HepG2 (cell line): ENCODE data around the gene SPAG9. TPM values are rescaled to one million over a fixed set of nuclear protein-coding genes. Genes with fewer than 3 reads are reported as not detected.

ENCODE experiments used
- ATF2 ChIP-seq: sonication (generic); formaldehyde crosslinking; IDR thresholded peaks from 2 replicates; pipeline ENCODE4 v1.4.0; 2020; ENCODE audit warnings: missing genetic modification reagents
- GMEB1 ChIP-seq: sonication (generic); formaldehyde crosslinking; IDR thresholded peaks from 2 replicates; pipeline ENCODE4 v1.5.1; 2020; ENCODE audit warnings: missing genetic modification reagents, mild to moderate bottlenecking, borderline replicate concordance
- KDM3A ChIP-seq: IDR thresholded peaks from 2 replicates; pipeline ENCODE4 v1.6.1; 2018; ENCODE audit warnings: low read depth, missing compliant biosample characterization
- MED13 ChIP-seq: sonication (generic); formaldehyde crosslinking; IDR thresholded peaks from 2 replicates; pipeline ENCODE4 v1.5.0; 2020; ENCODE audit warnings: missing genetic modification reagents
- SNAI1 ChIP-seq: sonication (generic); formaldehyde crosslinking; IDR thresholded peaks from 2 replicates; pipeline ENCODE4 v1.5.0; 2020; ENCODE audit warnings: mild to moderate bottlenecking, missing genetic modification reagents, borderline replicate concordance
- SRSF9 ChIP-seq: fragments of 200-400 bp; formaldehyde crosslinking; IDR thresholded peaks from 2 replicates; pipeline ENCODE4 v1.6.1; 2018; ENCODE audit warnings: borderline replicate concordance, mild to moderate bottlenecking, low read depth, low read length; ENCODE audit not compliant: insufficient read depth, poor library complexity, severe bottlenecking
- THYN1 ChIP-seq: sonication (generic); formaldehyde crosslinking; IDR thresholded peaks from 2 replicates; pipeline ENCODE4 v1.8.1; 2023; ENCODE audit warnings: low read depth, mild to moderate bottlenecking, moderate library complexity, missing genetic modification reagents, borderline replicate concordance
- ZFP36L1 ChIP-seq: sonication (generic); formaldehyde crosslinking; IDR thresholded peaks from 2 replicates; pipeline ENCODE4 v1.8.0; 2022; ENCODE audit warnings: mild to moderate bottlenecking, missing genetic modification reagents, moderate library complexity
- ZNF17 ChIP-seq: sonication (generic); formaldehyde crosslinking; IDR thresholded peaks from 2 replicates; pipeline ENCODE4 v1.5.0; 2020; ENCODE audit warnings: mild to moderate bottlenecking, missing genetic modification reagents
- ZNF446 ChIP-seq: sonication (generic); formaldehyde crosslinking; IDR thresholded peaks from 2 replicates; pipeline ENCODE4 v1.5.0; 2020; ENCODE audit warnings: mild to moderate bottlenecking, missing genetic modification reagents
- ZNF501 ChIP-seq: sonication (generic); formaldehyde crosslinking; IDR thresholded peaks from 2 replicates; pipeline ENCODE4 v1.5.1; 2020; ENCODE audit warnings: mild to moderate bottlenecking, moderate library complexity, missing genetic modification reagents
- ZNF552 ChIP-seq: sonication (generic); formaldehyde crosslinking; IDR thresholded peaks from 2 replicates; pipeline ENCODE4 v1.9.0; 2022; ENCODE audit warnings: missing genetic modification reagents, mild to moderate bottlenecking, borderline replicate concordance
- ZNF572 ChIP-seq: sonication (generic); formaldehyde crosslinking; IDR thresholded peaks from 2 replicates; pipeline ENCODE4 v1.5.1; 2020; ENCODE audit warnings: mild to moderate bottlenecking, missing genetic modification reagents
- ZNF598 ChIP-seq: sonication (generic); formaldehyde crosslinking; IDR thresholded peaks from 2 replicates; pipeline ENCODE4 v1.5.1; 2020; ENCODE audit warnings: mild to moderate bottlenecking, missing genetic modification reagents, borderline replicate concordance
- ZNF629 ChIP-seq: sonication (generic); formaldehyde crosslinking; conservative IDR thresholded peaks from 2 replicates; pipeline ENCODE4 v1.5.0; 2020; ENCODE audit warnings: missing genetic modification reagents
- polyA plus RNA-seq, 8 experiments: library from polyadenylated mRNA; depleted of rRNA in 3 of 8; stranded (reverse) in 7 of 8; unstranded in 1 of 8; fragments of >200 nt; fragmentation: Illumina TruSeq in 4 of 8; extraction: Trizol in 4 of 8; gene quantifications; 2 replicates each; pipeline versions ENCODE4 v1.2.1 to v1.2.3, GENCODE V29; 2011 to 2016; ENCODE audit warnings: low read depth in 4 of 8, missing spikeins in 1 of 8, mixed read lengths in 1 of 8; ENCODE audit not compliant: insufficient read depth in 1 of 8
- total RNA-seq, 5 experiments: library from RNA; depleted of rRNA; stranded (reverse); fragments of >200 nt; fragmentation: Illumina TruSeq; extraction: Trizol; gene quantifications; 2 replicates each; pipeline ENCODE4 v1.2.3, GENCODE V29; 2016; ENCODE audit warnings: low read depth in 1 of 5
- TF ChIP-seq, protein P1 (sequence below): sonication (generic); formaldehyde crosslinking; IDR thresholded peaks from 2 replicates; pipeline ENCODE4 v1.8.0; 2022; ENCODE audit warnings: mild to moderate bottlenecking, missing genetic modification reagents, moderate library complexity
- TF ChIP-seq, protein P2 (sequence below): sonication (generic); formaldehyde crosslinking; IDR thresholded peaks from 2 replicates; pipeline ENCODE4 v1.4.0; 2020; ENCODE audit warnings: low read depth, mild to moderate bottlenecking, missing genetic modification reagents
- TF ChIP-seq, protein P3 (sequence below): sonication (generic); formaldehyde crosslinking; IDR thresholded peaks from 2 replicates; pipeline ENCODE4 v1.4.0; 2020; ENCODE audit warnings: missing genetic modification reagents, mild to moderate bottlenecking, borderline replicate concordance
- TF ChIP-seq, protein P4 (sequence below): sonication (generic); formaldehyde crosslinking; IDR thresholded peaks from 2 replicates; pipeline ENCODE4 v1.5.0; 2020; ENCODE audit warnings: mild to moderate bottlenecking, low read depth, missing genetic modification reagents, borderline replicate concordance

The SPAG9 gene
- total and polyA plus RNA-seq, 2 of the 13 experiments (the other 11 are each of a cell fraction or from before 2014, with no cell fraction given), result 43.2 to 78.6 TPM

GRCh38 chr17:51166198-51166986 lies 45.7 kb upstream of the SPAG9 start, which contains the start of gene NME2 (continued):
- TF ChIP-seq MED13, result no peak; the same call in 1 of the 2 replicates
- TF ChIP-seq ZNF572 (CRISPR knock-in tag), result no peak
- TF ChIP-seq GMEB1 (CRISPR knock-in tag), result peak; percentile 51
- TF ChIP-seq KDM3A (CRISPR knock-in tag), result peak; percentile 19; the same call in 1 of the 2 replicates
- TF ChIP-seq, protein P1, sequence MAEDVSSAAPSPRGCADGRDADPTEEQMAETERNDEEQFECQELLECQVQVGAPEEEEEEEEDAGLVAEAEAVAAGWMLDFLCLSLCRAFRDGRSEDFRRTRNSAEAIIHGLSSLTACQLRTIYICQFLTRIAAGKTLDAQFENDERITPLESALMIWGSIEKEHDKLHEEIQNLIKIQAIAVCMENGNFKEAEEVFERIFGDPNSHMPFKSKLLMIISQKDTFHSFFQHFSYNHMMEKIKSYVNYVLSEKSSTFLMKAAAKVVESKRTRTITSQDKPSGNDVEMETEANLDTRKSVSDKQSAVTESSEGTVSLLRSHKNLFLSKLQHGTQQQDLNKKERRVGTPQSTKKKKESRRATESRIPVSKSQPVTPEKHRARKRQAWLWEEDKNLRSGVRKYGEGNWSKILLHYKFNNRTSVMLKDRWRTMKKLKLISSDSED (CRISPR knock-in tag), result peak; percentile 43; the same call in 1 of the 2 replicates
- TF ChIP-seq SRSF9, result no peak
- no peak; the same call in 1 of the 2 replicates for TF ChIP-seq ZNF629 (CRISPR knock-in tag)
- no peak for TF ChIP-seq ZNF501 (CRISPR knock-in tag)
- no peak for TF ChIP-seq ZNF17 (CRISPR knock-in tag)
- no peak for TF ChIP-seq ZNF446 (CRISPR knock-in tag)
- no peak; the same call in 1 of the 2 replicates for TF ChIP-seq ZNF552 (CRISPR knock-in tag)
- TF ChIP-seq ATF2 (CRISPR knock-in tag), result peak; percentile 21; the same call in 1 of the 2 replicates
- TF ChIP-seq, protein P2, sequence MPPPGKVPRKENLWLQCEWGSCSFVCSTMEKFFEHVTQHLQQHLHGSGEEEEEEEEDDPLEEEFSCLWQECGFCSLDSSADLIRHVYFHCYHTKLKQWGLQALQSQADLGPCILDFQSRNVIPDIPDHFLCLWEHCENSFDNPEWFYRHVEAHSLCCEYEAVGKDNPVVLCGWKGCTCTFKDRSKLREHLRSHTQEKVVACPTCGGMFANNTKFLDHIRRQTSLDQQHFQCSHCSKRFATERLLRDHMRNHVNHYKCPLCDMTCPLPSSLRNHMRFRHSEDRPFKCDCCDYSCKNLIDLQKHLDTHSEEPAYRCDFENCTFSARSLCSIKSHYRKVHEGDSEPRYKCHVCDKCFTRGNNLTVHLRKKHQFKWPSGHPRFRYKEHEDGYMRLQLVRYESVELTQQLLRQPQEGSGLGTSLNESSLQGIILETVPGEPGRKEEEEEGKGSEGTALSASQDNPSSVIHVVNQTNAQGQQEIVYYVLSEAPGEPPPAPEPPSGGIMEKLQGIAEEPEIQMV (CRISPR knock-in tag), result peak; percentile 56; the same call in 1 of the 2 replicates
- TF ChIP-seq THYN1 (CRISPR knock-in tag), result no peak
- TF ChIP-seq ZNF598 (CRISPR knock-in tag), result no peak
- TF ChIP-seq, protein P3, sequence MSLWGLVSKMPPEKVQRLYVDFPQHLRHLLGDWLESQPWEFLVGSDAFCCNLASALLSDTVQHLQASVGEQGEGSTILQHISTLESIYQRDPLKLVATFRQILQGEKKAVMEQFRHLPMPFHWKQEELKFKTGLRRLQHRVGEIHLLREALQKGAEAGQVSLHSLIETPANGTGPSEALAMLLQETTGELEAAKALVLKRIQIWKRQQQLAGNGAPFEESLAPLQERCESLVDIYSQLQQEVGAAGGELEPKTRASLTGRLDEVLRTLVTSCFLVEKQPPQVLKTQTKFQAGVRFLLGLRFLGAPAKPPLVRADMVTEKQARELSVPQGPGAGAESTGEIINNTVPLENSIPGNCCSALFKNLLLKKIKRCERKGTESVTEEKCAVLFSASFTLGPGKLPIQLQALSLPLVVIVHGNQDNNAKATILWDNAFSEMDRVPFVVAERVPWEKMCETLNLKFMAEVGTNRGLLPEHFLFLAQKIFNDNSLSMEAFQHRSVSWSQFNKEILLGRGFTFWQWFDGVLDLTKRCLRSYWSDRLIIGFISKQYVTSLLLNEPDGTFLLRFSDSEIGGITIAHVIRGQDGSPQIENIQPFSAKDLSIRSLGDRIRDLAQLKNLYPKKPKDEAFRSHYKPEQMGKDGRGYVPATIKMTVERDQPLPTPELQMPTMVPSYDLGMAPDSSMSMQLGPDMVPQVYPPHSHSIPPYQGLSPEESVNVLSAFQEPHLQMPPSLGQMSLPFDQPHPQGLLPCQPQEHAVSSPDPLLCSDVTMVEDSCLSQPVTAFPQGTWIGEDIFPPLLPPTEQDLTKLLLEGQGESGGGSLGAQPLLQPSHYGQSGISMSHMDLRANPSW, result no peak
- TF ChIP-seq SNAI1 (CRISPR knock-in tag), result 0 out of 2 replicates have a peak, but pooled peaks have one; percentile 16
- TF ChIP-seq ZFP36L1 (CRISPR knock-in tag), result no peak
- TF ChIP-seq, protein P4, sequence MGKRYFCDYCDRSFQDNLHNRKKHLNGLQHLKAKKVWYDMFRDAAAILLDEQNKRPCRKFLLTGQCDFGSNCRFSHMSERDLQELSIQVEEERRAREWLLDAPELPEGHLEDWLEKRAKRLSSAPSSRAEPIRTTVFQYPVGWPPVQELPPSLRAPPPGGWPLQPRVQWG (CRISPR knock-in tag), result no peak
